Small intestine (tissue), 7 donors: Measurements from ENCODE around the gene MAST4. TPM values are rescaled to one million over a fixed set of nuclear protein-coding genes. Genes with fewer than 3 reads are reported as not detected.

Experiments
- DNase-seq, 2 donors: peaks; one replicate each; pipeline versions ENCODE4 v3.0.0 to v3.0.0-alpha.2; 2013
- FAIRE-seq: peaks from 2 replicates; lab custom pipeline; 2012; peaks lifted over from hg19 to GRCh38; lab: Jason Lieb, UNC
- H3K27ac ChIP-seq, 3 donors: one replicate each; pipeline ENCODE4 v1.5.1; 2013; ENCODE audit warnings: low read length in 2 of 3, mild to moderate bottlenecking in 2 of 3, control low read depth in 1 of 3, inconsistent platforms in 1 of 3, low read depth in 1 of 3, moderate library complexity in 1 of 3
- H3K27me3 ChIP-seq, 3 donors: one replicate each; pipeline ENCODE4 v1.6.1; 2013; ENCODE audit warnings: low read length in 3 of 3, inconsistent platforms in 1 of 3; ENCODE audit not compliant: control insufficient read depth in 3 of 3, insufficient read depth in 3 of 3
- H3K36me3 ChIP-seq, 3 donors: one replicate each; pipeline ENCODE4 v1.6.1; 2013; ENCODE audit warnings: low read length in 3 of 3, inconsistent platforms in 1 of 3, low read depth in 1 of 3, mild to moderate bottlenecking in 1 of 3, moderate library complexity in 1 of 3; ENCODE audit not compliant: control insufficient read depth in 3 of 3, insufficient read depth in 2 of 3
- H3K4me1 ChIP-seq, 3 donors: one replicate each; pipeline ENCODE4 v1.6.1; 2013; ENCODE audit warnings: low read length in 2 of 3, inconsistent platforms in 1 of 3, low read depth in 1 of 3, mild to moderate bottlenecking in 1 of 3, moderate library complexity in 1 of 3; ENCODE audit not compliant: control insufficient read depth in 3 of 3, insufficient read depth in 2 of 3
- H3K4me3 ChIP-seq, 3 donors: one replicate each; pipeline ENCODE4 v1.5.1; 2013; ENCODE audit warnings: low read length in 3 of 3, control low read depth in 1 of 3, inconsistent platforms in 1 of 3, low read depth in 1 of 3, mild to moderate bottlenecking in 1 of 3, moderate library complexity in 1 of 3
- H3K9me3 ChIP-seq, 2 donors: one replicate each; pipeline ENCODE4 v1.6.1; 2013; ENCODE audit warnings: low read depth in 1 of 2, low read length in 1 of 2; ENCODE audit not compliant: control insufficient read depth in 2 of 2, insufficient read depth in 1 of 2
- WGBS, 3 donors: extraction: QIAGEN DNeasy Blood & Tissue Kit; methylation state at CpG; one replicate each; pipeline ENCODE4 v1.1.7; 2013; 5-methylcytosine and 5-hydroxymethylcytosine counted together
- polyA plus RNA-seq, 4 donors: library from polyadenylated mRNA; stranded (reverse) in 3 of 4; unstranded in 1 of 4; fragments of 200-250 nt in 3 of 4; fragments of 120-200 nt in 1 of 4; gene quantifications; one replicate each; pipeline versions ENCODE4 v1.2.1 to v1.2.3, GENCODE V29; 2013
- donor health status: healthy with polysubstance abuse.
- donor health status: control.
- donor health status: control.
- donor health status: Bipolar disorder and iron deficiency.
- donor health status: healthy.

The MAST4 gene
- polyA plus RNA-seq, 4 donors, result 3.0 to 16.4 (median 4.5) TPM

DNA sequence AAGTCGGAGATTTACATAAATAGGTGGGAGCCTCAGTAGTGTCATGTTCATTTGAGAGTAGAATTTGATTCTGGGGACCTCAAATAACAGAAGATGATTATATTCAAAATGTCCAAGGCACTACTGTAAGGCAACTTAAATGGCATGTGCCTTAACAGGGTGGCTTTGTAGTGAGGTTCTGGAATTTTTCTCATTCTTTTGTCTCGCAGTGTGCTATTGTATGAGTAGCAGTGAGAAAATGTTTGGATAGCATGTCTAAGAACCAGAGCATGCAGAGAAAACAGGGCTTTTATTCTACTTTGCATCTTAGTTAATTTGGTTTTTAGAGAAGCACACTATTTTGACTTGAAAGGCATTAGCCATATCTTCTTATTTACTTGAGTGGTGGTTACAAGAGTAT is 25.0 kb downstream of the MAST4 start:
- H3K27ac ChIP-seq, result no peak overlapping the region
- DNase-seq (no peak), FAIRE-seq (no peak)
- 52 to 78% (median 60%) methylated on average over 2 of the region's 2 CpGs for WGBS, 3 donors
- H3K4me1 ChIP-seq, result no peaks in the 10 kb centered on the region
- H3K4me3 ChIP-seq, result no peak overlapping the region
- H3K36me3 ChIP-seq, result no peaks in the 10 kb centered on the region
- H3K27me3 ChIP-seq, result no peaks in the 10 kb centered on the region
- H3K9me3 ChIP-seq, result no peaks in the 10 kb centered on the region

DNA sequence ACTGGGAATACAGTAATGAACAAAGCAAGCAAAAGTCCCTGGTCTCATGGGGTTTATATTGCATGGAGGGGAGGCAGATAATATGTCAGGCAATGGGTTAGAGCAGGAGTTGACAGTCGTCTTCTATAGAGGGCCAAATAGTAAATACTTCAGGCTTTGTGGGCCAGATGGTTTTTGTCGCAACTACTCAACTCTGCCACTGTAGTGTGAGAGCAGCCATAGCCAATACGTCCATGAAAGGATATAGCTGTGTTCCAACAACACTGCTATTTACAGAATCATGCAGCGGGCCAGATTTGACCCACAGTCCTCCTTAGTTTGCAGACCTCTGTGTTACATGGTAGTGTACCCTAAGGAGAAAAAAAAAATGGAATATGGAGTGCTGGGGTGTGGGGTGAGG is 25.5 kb downstream of the MAST4 start:
- Histone ChIP-seq H3K27me3 (no peaks in the 10 kb centered on the region), H3K4me1 (no peaks in the 10 kb centered on the region), H3K27ac (no peak overlapping the region), H3K9me3 (no peaks in the 10 kb centered on the region), H3K36me3 (no peaks in the 10 kb centered on the region), H3K4me3 (no peak overlapping the region)
- WGBS, 3 donors, result 77 to 86% (median 86%) methylated on average over 4 of the region's 4 CpGs
- FAIRE-seq (no peak), DNase-seq (no peak)

DNA sequence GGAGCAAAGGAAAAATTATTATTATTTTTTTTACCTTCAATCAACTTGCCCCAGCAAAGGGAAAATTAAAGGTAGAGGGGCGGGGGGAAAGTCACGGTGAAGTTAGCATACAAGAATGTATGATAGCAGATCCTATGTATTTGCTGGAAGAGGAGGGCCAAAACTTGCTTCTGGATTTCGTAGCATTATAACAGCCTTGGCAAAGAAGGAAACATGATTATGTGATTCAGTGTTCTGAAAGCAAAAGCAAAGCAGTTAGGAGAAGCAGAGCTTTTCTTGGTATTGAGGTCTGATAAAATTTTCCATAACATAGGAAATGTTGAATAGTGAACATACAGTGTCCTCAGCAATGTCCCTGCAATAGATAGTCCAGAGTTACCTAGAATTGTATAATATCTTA is 32.4 kb downstream of the MAST4 start:
- no peak for FAIRE-seq
- H3K27me3 ChIP-seq, result no peaks in the 10 kb centered on the region
- H3K27ac ChIP-seq, result no peak overlapping the region
- H3K4me3 ChIP-seq, result no peak overlapping the region
- 77 to 79% (median 78%) methylated on average over 3 of the region's 3 CpGs for WGBS, 3 donors
- no peaks in the 10 kb centered on the region for H3K9me3 ChIP-seq
- DNase-seq, result no peak
- no peaks in the 10 kb centered on the region for H3K4me1 ChIP-seq
- no peaks in the 10 kb centered on the region for H3K36me3 ChIP-seq

GRCh38 chr5:66629446-66629845 is 33.3 kb downstream of the MAST4 start:
- Histone ChIP-seq H3K27me3 (no peaks in the 10 kb centered on the region), H3K27ac (no peak overlapping the region), H3K36me3 (no peaks in the 10 kb centered on the region), H3K4me3 (no peak overlapping the region), H3K9me3 (no peaks in the 10 kb centered on the region), H3K4me1 (no peaks in the 10 kb centered on the region)
- FAIRE-seq, result no peak
- WGBS, 3 donors, result 65 to 77% (median 70%) methylated on average over 2 of the region's 2 CpGs
- DNase-seq, result no peak

- Histone ChIP-seq H3K27ac (no peak overlapping the region), H3K36me3 (no peaks in the 10 kb centered on the region), H3K4me1 (no peaks in the 10 kb centered on the region), H3K4me3 (no peak overlapping the region), H3K27me3 (no peaks in the 10 kb centered on the region), H3K9me3 (no peaks in the 10 kb centered on the region)
- FAIRE-seq (no peak), DNase-seq (no peak)
- WGBS, 3 donors, result 90 to 92% (median 91%) methylated on average over 3 of the region's 3 CpGs
Observed at GRCh38 chr5:66633754-66634153, 37.6 kb downstream of the MAST4 start.

- no peaks in the 10 kb centered on the region for H3K36me3 ChIP-seq
- FAIRE-seq, result no peak
- no peaks in the 10 kb centered on the region for H3K27me3 ChIP-seq
- WGBS, 3 donors, result 58 to 70% (median 69%) methylated on average over 3 of the region's 3 CpGs
- no peak overlapping the region for H3K27ac ChIP-seq
- no peaks in the 10 kb centered on the region for H3K9me3 ChIP-seq
- no peak overlapping the region for H3K4me3 ChIP-seq
- DNase-seq, result no peak
- H3K4me1 ChIP-seq, result no peaks in the 10 kb centered on the region
Observed at GRCh38 chr5:66634601-66635000, 38.4 kb downstream of the MAST4 start.

DNA sequence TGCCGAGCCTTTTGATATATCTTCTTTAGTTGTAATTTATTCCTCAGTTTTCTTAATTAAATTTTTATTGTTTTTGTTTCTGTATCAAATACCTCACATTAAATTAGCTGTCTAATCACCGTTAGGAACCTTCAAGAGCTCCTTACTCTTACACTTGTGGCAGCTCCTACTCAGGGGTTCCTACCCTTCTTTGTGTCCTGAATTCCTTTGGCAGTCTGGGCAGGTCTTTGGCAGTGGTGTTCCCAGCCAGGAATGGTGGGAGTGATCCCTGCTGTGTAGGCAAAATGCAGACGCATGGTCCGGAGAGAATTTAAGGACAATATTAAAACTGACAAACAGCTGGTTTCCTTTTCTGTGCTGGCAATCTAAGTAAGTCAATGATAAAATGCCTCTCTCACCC is 41.8 kb downstream of the MAST4 start:
- H3K4me1 ChIP-seq, result no peaks in the 10 kb centered on the region
- H3K4me3 ChIP-seq, result no peak overlapping the region
- no peak overlapping the region for H3K27ac ChIP-seq
- H3K36me3 ChIP-seq, result no peaks in the 10 kb centered on the region
- H3K9me3 ChIP-seq, result no peaks in the 10 kb centered on the region
- no peaks in the 10 kb centered on the region for H3K27me3 ChIP-seq
- FAIRE-seq (no peak), DNase-seq (no peak)
- 74 to 84% (median 79%) methylated on average over 4 of the region's 4 CpGs for WGBS, 3 donors

DNA sequence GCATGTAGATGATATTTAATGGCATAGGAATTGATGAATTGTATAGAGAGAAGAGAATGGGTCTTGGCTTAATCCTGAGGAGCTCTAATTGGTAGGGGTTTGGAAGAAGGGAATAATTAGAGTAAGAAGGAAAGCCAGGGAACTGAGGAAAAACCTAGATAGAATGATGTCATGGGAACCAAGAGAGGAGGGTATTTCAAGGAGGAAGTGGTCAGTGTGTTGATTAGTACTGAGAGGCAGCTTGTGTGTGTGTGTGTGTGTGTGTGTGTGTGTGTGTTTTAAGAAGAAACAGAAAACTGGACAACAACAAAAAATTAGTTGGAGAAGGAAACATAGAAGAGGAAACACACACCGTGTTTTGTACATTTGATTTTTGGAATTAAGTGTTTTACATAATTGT is 42.8 kb downstream of the MAST4 start:
- H3K4me1 ChIP-seq, result no peaks in the 10 kb centered on the region
- FAIRE-seq (no peak), DNase-seq (no peak)
- H3K36me3 ChIP-seq, result no peaks in the 10 kb centered on the region
- H3K27ac ChIP-seq, result no peak overlapping the region
- H3K9me3 ChIP-seq, result no peaks in the 10 kb centered on the region
- H3K4me3 ChIP-seq, result no peak overlapping the region
- 76 to 90% (median 83%) methylated on average over 1 of the region's 1 CpG for WGBS, 3 donors
- no peaks in the 10 kb centered on the region for H3K27me3 ChIP-seq

- FAIRE-seq (no peak), DNase-seq (no peak)
- H3K9me3 ChIP-seq, result no peaks in the 10 kb centered on the region
- no peak overlapping the region for H3K4me3 ChIP-seq
- no peaks in the 10 kb centered on the region for H3K27me3 ChIP-seq
- H3K36me3 ChIP-seq, result no peaks in the 10 kb centered on the region
- H3K4me1 ChIP-seq, result no peaks in the 10 kb centered on the region
- no peak overlapping the region for H3K27ac ChIP-seq
- 81 to 90% (median 89%) methylated on average over 3 of the region's 3 CpGs for WGBS, 3 donors
Observed at GRCh38 chr5:66642538-66642937, 46.3 kb downstream of the MAST4 start.
